SH-SY5Y (cell line): ENCODE measurements around the gene DLGAP1.

Experiments used
- GATA2 ChIP-seq: IDR thresholded peaks from 2 replicates; pipeline ENCODE4 v1.6.1; 2011; ENCODE audit warnings: mild to moderate bottlenecking, low read depth, low read length
- GATA3 ChIP-seq: IDR thresholded peaks from 2 replicates; pipeline ENCODE4 v1.6.1; 2011; ENCODE audit warnings: low read depth, mild to moderate bottlenecking, low read length, moderate library complexity

- no peak for TF ChIP-seq GATA3
- TF ChIP-seq GATA2 = no peak
These were observed 775.9 kb downstream of the DLGAP1 start for GRCh38 chr18:3679241-3679640.
